GM21825 (cell line): ENCODE data around the gene NPRL2.

ENCODE experiments used
- ATAC-seq: cut with Tn5 transposase; IDR thresholded peaks from one replicate; pipeline ENCODE4 v1.9.1; 2021; ENCODE audit warnings: mild to moderate bottlenecking, moderate library complexity; ENCODE audit not compliant: unreplicated experiment

Gene NPRL2

GRCh38 chr3:50351323-50351697, 735 bp upstream of the NPRL2 start:
- no peak for ATAC-seq

GRCh38 chr3:50350213-50350526, 405 bp downstream of the NPRL2 start:
- ATAC-seq, result no peak

- no peak for ATAC-seq
Measured at GRCh38 chr3:50347187-50347813, 3.3 kb downstream of the NPRL2 start.

- no peak for ATAC-seq
Measured at GRCh38 chr3:50345586-50346234, 4.9 kb downstream of the NPRL2 start, which contains the start of gene ZMYND10. Gene ZMYND10 (minus strand): TSS chr3:50345732. CDS start chr3:50345579, 153 bp downstream.

GRCh38 chr3:50345008-50345407, 5.6 kb downstream of the NPRL2 start:
- no peak for ATAC-seq

- no peak for ATAC-seq
Measured at GRCh38 chr3:50342813-50343633, 7.6 kb downstream of the NPRL2 start.

- ATAC-seq, result no peak
Measured at GRCh38 chr3:50341996-50342650, 8.5 kb downstream of the NPRL2 start.

- ATAC-seq, result no peak
Measured at GRCh38 chr3:50341537-50341936, 9.0 kb downstream of the NPRL2 start.

- no peak for ATAC-seq
Measured at GRCh38 chr3:50340448-50341329, 9.9 kb downstream of the NPRL2 start, which contains the start of gene RASSF1. Gene RASSF1 (minus strand): TSS chr3:50340836. CDS start chr3:50340805, 31 bp downstream.

- no peak for ATAC-seq
Measured at GRCh38 chr3:50340147-50340447, 10.5 kb downstream of the NPRL2 start.

GRCh38 chr3:50339485-50340146, 11.0 kb downstream of the NPRL2 start:
- no peak for ATAC-seq

- ATAC-seq, result no peak
Measured at GRCh38 chr3:50338965-50339364, 11.6 kb downstream of the NPRL2 start.

- ATAC-seq, result peak; percentile 78
Measured at GRCh38 chr3:50337175-50337861, 13.3 kb downstream of the NPRL2 start.

GRCh38 chr3:50336452-50337174, 14.0 kb downstream of the NPRL2 start:
- ATAC-seq, result peak; percentile 27

- ATAC-seq, result no peak
Measured at GRCh38 chr3:50334339-50335075, 16.1 kb downstream of the NPRL2 start.

- ATAC-seq, result no peak
Measured at GRCh38 chr3:50333744-50334328, 16.7 kb downstream of the NPRL2 start.

GRCh38 chr3:50331364-50331907, 19.1 kb downstream of the NPRL2 start:
- ATAC-seq, result no peak
